WTC11 (cell line): ENCODE results near the gene CSNK1A1L. TPM values are rescaled to one million over a fixed set of nuclear protein-coding genes. Genes with fewer than 3 reads are reported as not detected.

Experiments
- ATAC-seq: fragments of 200-7000 bp; cut with Tn5 transposase; 2 replicates; pipeline ENCODE4 v1.10.0; 2021; ENCODE audit warnings: mild to moderate bottlenecking, moderate library complexity
- CTCF ChIA-PET: fragments of 300-600 bp; sonication (Branson Sonifier 250); formaldehyde crosslinking; loops from one replicate; lab custom pipeline; 2021; ENCODE audit warnings: antibody characterized with exemption; lab: Charles Lee
- POLR2A ChIA-PET: fragments of 350-600 bp; sonication (Branson Sonifier 250); formaldehyde crosslinking; loops from one replicate; lab custom pipeline; 2021; ENCODE audit warnings: antibody characterized with exemption; lab: Charles Lee
- DNase-seq: peaks from one replicate; pipeline ENCODE4 v3.0.0; 2021; ENCODE audit warnings: low spot score
- H3K27ac Mint-ChIP-seq: 2 replicates; pipeline ENCODE4 v1.8.0; 2021; ENCODE audit warnings: mixed read lengths
- H3K27me3 Mint-ChIP-seq: 2 replicates; pipeline ENCODE4 v1.8.0; 2021; ENCODE audit warnings: low read depth, mild to moderate bottlenecking, moderate library complexity, mixed read lengths
- H3K36me3 Mint-ChIP-seq: 2 replicates; pipeline ENCODE4 v1.8.0; 2021; ENCODE audit warnings: mixed read lengths
- H3K4me1 Mint-ChIP-seq: 2 replicates; pipeline ENCODE4 v1.8.0; 2022; ENCODE audit warnings: mixed read lengths
- H3K4me3 Mint-ChIP-seq: 2 replicates; pipeline ENCODE4 v1.8.0; 2021; ENCODE audit warnings: mild to moderate bottlenecking, moderate library complexity, mixed read lengths
- H3K9me3 Mint-ChIP-seq: 2 replicates; pipeline ENCODE4 v1.8.0; 2021; ENCODE audit warnings: mixed read lengths
- ATF2 ChIP-seq: sonication (generic); formaldehyde crosslinking; IDR thresholded peaks from 2 replicates; pipeline ENCODE4 v1.8.1; 2022; ENCODE audit warnings: low read depth, missing genetic modification reagents, borderline replicate concordance
- E2F4 ChIP-seq: sonication (generic); formaldehyde crosslinking; IDR thresholded peaks from 2 replicates; pipeline ENCODE4 v1.8.1; 2022; ENCODE audit warnings: low read depth, mild to moderate bottlenecking, moderate library complexity, missing genetic modification reagents, borderline replicate concordance
- FOXJ3 ChIP-seq: sonication (generic); formaldehyde crosslinking; IDR thresholded peaks from 2 replicates; pipeline ENCODE4 v1.9.0; 2021; ENCODE audit warnings: missing genetic modification reagents, mild to moderate bottlenecking, borderline replicate concordance
- FOXK1 ChIP-seq: sonication (generic); formaldehyde crosslinking; IDR thresholded peaks from 2 replicates; pipeline ENCODE4 v1.8.0; 2022; ENCODE audit warnings: mild to moderate bottlenecking, moderate library complexity, missing genetic modification reagents
- FOXP4 ChIP-seq: sonication (generic); formaldehyde crosslinking; IDR thresholded peaks from 2 replicates; pipeline ENCODE4 v1.8.0; 2022; ENCODE audit warnings: mild to moderate bottlenecking, missing genetic modification reagents
- HMGA2 ChIP-seq: fragments of 250-450 bp; sonication (Bioruptor Pico); IDR thresholded peaks from 2 replicates; pipeline ENCODE4 v1.4.0; 2021; ENCODE audit warnings: mild to moderate bottlenecking, moderate library complexity
- IRF1 ChIP-seq: sonication (generic); formaldehyde crosslinking; IDR thresholded peaks from 2 replicates; pipeline ENCODE4 v1.8.0; 2023; ENCODE audit warnings: missing genetic modification reagents
- IRF2 ChIP-seq: sonication (generic); formaldehyde crosslinking; IDR thresholded peaks from 2 replicates; pipeline ENCODE4 v1.8.0; 2022; ENCODE audit warnings: low read depth, missing genetic modification reagents, borderline replicate concordance
- JAZF1 ChIP-seq: fragments of 250-450 bp; sonication (Bioruptor Pico); IDR thresholded peaks from 2 replicates; pipeline ENCODE4 v1.9.0; 2021; ENCODE audit warnings: moderate library complexity, mild to moderate bottlenecking, inconsistent platforms
- NR2C2 ChIP-seq: sonication (generic); formaldehyde crosslinking; IDR thresholded peaks from 2 replicates; pipeline ENCODE4 v1.8.0; 2022; ENCODE audit warnings: mild to moderate bottlenecking, missing genetic modification reagents
- OVOL2 ChIP-seq: fragments of 250-450 bp; sonication (Bioruptor Pico); IDR thresholded peaks from 2 replicates; pipeline ENCODE4 v1.9.0; 2021; ENCODE audit warnings: mild to moderate bottlenecking, borderline replicate concordance
- PRRX2 ChIP-seq: fragments of 250-450 bp; sonication (Bioruptor Pico); IDR thresholded peaks from 2 replicates; pipeline ENCODE4 v1.8.0; 2021; ENCODE audit warnings: mild to moderate bottlenecking
- RELA ChIP-seq: sonication (generic); formaldehyde crosslinking; IDR thresholded peaks from 2 replicates; pipeline ENCODE4 v1.8.1; 2022; ENCODE audit warnings: missing genetic modification reagents, mild to moderate bottlenecking, borderline replicate concordance
- TCF7 ChIP-seq: sonication (generic); formaldehyde crosslinking; IDR thresholded peaks from 2 replicates; pipeline ENCODE4 v1.8.0; 2022; ENCODE audit warnings: mild to moderate bottlenecking, low read depth, missing genetic modification reagents, moderate library complexity
- TP53 ChIP-seq: sonication (generic); formaldehyde crosslinking; IDR thresholded peaks from 2 replicates; pipeline ENCODE4 v1.8.1; 2023; ENCODE audit warnings: mild to moderate bottlenecking, missing genetic modification reagents
- USF1 ChIP-seq: sonication (generic); formaldehyde crosslinking; IDR thresholded peaks from 2 replicates; pipeline ENCODE4 v1.8.0; 2022; ENCODE audit warnings: mild to moderate bottlenecking, missing genetic modification reagents
- USF2 ChIP-seq: sonication (generic); formaldehyde crosslinking; IDR thresholded peaks from 2 replicates; pipeline ENCODE4 v1.8.1; 2023; ENCODE audit warnings: mild to moderate bottlenecking, missing genetic modification reagents, moderate library complexity
- ZBTB43 ChIP-seq: sonication (generic); formaldehyde crosslinking; IDR thresholded peaks from 2 replicates; pipeline ENCODE4 v1.8.1; 2023; ENCODE audit warnings: mild to moderate bottlenecking, missing genetic modification reagents
- ZNF219 ChIP-seq: sonication (generic); formaldehyde crosslinking; IDR thresholded peaks from 2 replicates; pipeline ENCODE4 v1.8.0; 2023; ENCODE audit warnings: missing genetic modification reagents, mild to moderate bottlenecking, borderline replicate concordance
- ZNF317 ChIP-seq: sonication (generic); formaldehyde crosslinking; IDR thresholded peaks from 2 replicates; pipeline ENCODE4 v1.8.1; 2023; ENCODE audit warnings: low read depth, mild to moderate bottlenecking, moderate library complexity, missing genetic modification reagents, borderline replicate concordance
- ZNF396 ChIP-seq: fragments of 250-450 bp; sonication (Bioruptor Pico); IDR thresholded peaks from 2 replicates; pipeline ENCODE4 v1.8.0; 2021; ENCODE audit warnings: mild to moderate bottlenecking, moderate library complexity, borderline replicate concordance
- ZNF416 ChIP-seq: fragments of 250-450 bp; sonication (Bioruptor Pico); IDR thresholded peaks from 2 replicates; pipeline ENCODE4 v1.9.0; 2021; ENCODE audit warnings: mild to moderate bottlenecking, inconsistent platforms
- ZNF671 ChIP-seq: fragments of 250-450 bp; sonication (Bioruptor Pico); IDR thresholded peaks from 2 replicates; pipeline ENCODE4 v1.8.0; 2021; ENCODE audit warnings: mild to moderate bottlenecking
- total RNA-seq: library from RNA; stranded (reverse); gene quantifications from 3 replicates; pipeline ENCODE4 v1.2.3, GENCODE V29; 2021

Gene CSNK1A1L
- total RNA-seq, 1 experiment from 2014 or later = not detected

GRCh38 chr13:37143911-37144310 is 38.4 kb upstream of the CSNK1A1L start:
- TF ChIP-seq ZNF396 (CRISPR knock-in tag) (no peak), OVOL2 (CRISPR knock-in tag) (no peak), ATF2 (CRISPR knock-in tag) (no peak), ZNF219 (CRISPR knock-in tag) (no peak), IRF1 (CRISPR knock-in tag) (no peak), HMGA2 (CRISPR knock-in tag) (no peak), JAZF1 (CRISPR knock-in tag) (no peak), ZNF671 (no peak)
- ATAC-seq (no peak), DNase-seq (no peak)
- no peaks in the 10 kb centered on the region for H3K36me3 Mint-ChIP-seq
- H3K4me1 Mint-ChIP-seq = no peaks in the 10 kb centered on the region
- ChIA-PET POLR2A (no interaction called here), CTCF (no interaction called here)
- H3K4me3 Mint-ChIP-seq = no peak overlapping the region
- no peak overlapping the region for H3K27ac Mint-ChIP-seq
- peaks cover 9% of the 10 kb centered on the region for H3K9me3 Mint-ChIP-seq
- no peaks in the 10 kb centered on the region for H3K27me3 Mint-ChIP-seq

GRCh38 chr13:37142877-37143276 is 37.4 kb upstream of the CSNK1A1L start:
- POLR2A ChIA-PET = no interaction called here
- ATAC-seq (no peak), DNase-seq (no peak)
- no peaks in the 10 kb centered on the region for H3K27me3 Mint-ChIP-seq
- no peak overlapping the region for H3K27ac Mint-ChIP-seq
- CTCF ChIA-PET = no interaction called here
- TF ChIP-seq USF1 = no peak
- TF ChIP-seq ZNF317 (CRISPR knock-in tag) = no peak
- TF ChIP-seq IRF2 (CRISPR knock-in tag) = no peak
- no peak for TF ChIP-seq RELA
- no peak for TF ChIP-seq FOXP4 (CRISPR knock-in tag)
- TF ChIP-seq FOXJ3 (CRISPR knock-in tag) = no peak
- no peak for TF ChIP-seq FOXK1 (CRISPR knock-in tag)
- no peak for TF ChIP-seq NR2C2 (CRISPR knock-in tag)
- TF ChIP-seq TP53 (CRISPR knock-in tag) = no peak
- H3K36me3 Mint-ChIP-seq = no peaks in the 10 kb centered on the region
- H3K9me3 Mint-ChIP-seq = peaks cover 9% of the 10 kb centered on the region
- H3K4me1 Mint-ChIP-seq = no peaks in the 10 kb centered on the region
- no peak overlapping the region for H3K4me3 Mint-ChIP-seq

- ChIA-PET CTCF (no interaction called here), POLR2A (no interaction called here)
- Mint-ChIP-seq H3K4me3 (no peak overlapping the region), H3K36me3 (no peaks in the 10 kb centered on the region), H3K9me3 (peaks cover 5% of the 10 kb centered on the region; the same call in 1 of the 2 replicates), H3K27ac (no peak overlapping the region), H3K4me1 (no peaks in the 10 kb centered on the region), H3K27me3 (no peaks in the 10 kb centered on the region)
- DNase-seq (no peak), ATAC-seq (no peak)
- TF ChIP-seq ZBTB43 (CRISPR knock-in tag) (no peak), ZNF396 (CRISPR knock-in tag) (no peak), PRRX2 (CRISPR knock-in tag) (no peak), USF2 (no peak), TCF7 (CRISPR knock-in tag) (no peak), E2F4 (CRISPR knock-in tag) (no peak), ZNF416 (CRISPR knock-in tag) (no peak)
Measured at GRCh38 chr13:37141011-37141410, 35.5 kb upstream of the CSNK1A1L start.
